K562 (cell line): ENCODE data around the gene ZNF761. TPM values are rescaled to one million over a fixed set of nuclear protein-coding genes. Genes with fewer than 3 reads are reported as not detected.

Experiments
- ATAC-seq: fragments of 200-7000 bp; cut with Tn5 transposase; 3 replicates; pipeline ENCODE4 v1.9.1; 2020; ENCODE audit warnings: moderate library complexity
- BruUV-seq: library from RNA; stranded (reverse); fragments of 400-500 nt; replicated peaks from 2 replicates; lab custom pipeline; 2021; lab: Mats Ljungman, UMichigan
- CTCF ChIA-PET: fragments of 300-600 bp; formaldehyde crosslinking; extraction: SDS; loops from one replicate; lab custom pipeline; 2021; ENCODE audit warnings: low intra/inter-chr PET ratio; lab: Yijun Ruan, JAX
- POLR2A ChIA-PET: fragments of 300-600, 350-650 bp; sonication (Branson Sonifier 250); formaldehyde crosslinking; extraction: SDS; loops from one replicate; lab custom pipeline; 2021; ENCODE audit warnings: antibody characterized with exemption, inconsistent platforms; lab: Yijun Ruan, JAX
- DNase-seq, 4 experiments: peaks; one replicate each; pipeline versions ENCODE4 v3.0.0 to v3.0.0-alpha.2; 2011 to 2018; ENCODE audit warnings: low spot score in 3 of 4, mixed read lengths in 3 of 4; ENCODE audit errors: extremely low read depth in 1 of 4
- FAIRE-seq: peaks from 2 replicates; lab custom pipeline; 2011; peaks lifted over from hg19 to GRCh38; lab: Jason Lieb, UNC
- H2AFZ ChIP-seq: 2 replicates; pipeline ENCODE4 v1.6.0; 2011; ENCODE audit warnings: low read depth, low read length, control low read depth, inconsistent platforms
- H3K27ac ChIP-seq: fragments of 200-600 bp; 3 replicates; pipeline ENCODE4 v1.8.0; 2011; ENCODE audit warnings: low read depth, mild to moderate bottlenecking, control low read depth, inconsistent platforms, low read length, moderate library complexity, mixed read lengths; ENCODE audit errors: extremely low read depth
- H3K27me3 ChIP-seq, 2 experiments: fragments of 300-600 bp in 1 of 2; 2 replicates in 1 of 2; 3 replicates in 1 of 2; pipeline versions ENCODE4 v1.6.0 to v1.8.0; 2011; ENCODE audit warnings: inconsistent platforms in 2 of 2, low read length in 2 of 2, mild to moderate bottlenecking in 1 of 2, mixed read lengths in 1 of 2, moderate library complexity in 1 of 2; ENCODE audit not compliant: control insufficient read depth in 2 of 2, insufficient read depth in 2 of 2
- H3K36me3 ChIP-seq: fragments of 300-600 bp; 3 replicates; pipeline ENCODE4 v1.8.0; 2011; ENCODE audit warnings: mild to moderate bottlenecking, low read length, inconsistent platforms; ENCODE audit not compliant: control insufficient read depth, insufficient read depth
- H3K4me1 ChIP-seq, 2 experiments: fragments of 200-600 bp in 1 of 2; replicated peaks in 1 of 2; 2 replicates in 1 of 2; 3 replicates in 1 of 2; pipeline versions ENCODE4 v1.5.1 to v1.8.0; 2011; ENCODE audit warnings: inconsistent platforms in 2 of 2, low read length in 2 of 2, mild to moderate bottlenecking in 1 of 2, mixed read lengths in 1 of 2, moderate library complexity in 1 of 2; ENCODE audit not compliant: control insufficient read depth in 2 of 2, insufficient read depth in 2 of 2
- H3K4me2 ChIP-seq: 2 replicates; pipeline ENCODE4 v1.6.1; 2011; ENCODE audit warnings: low read length, control low read depth, inconsistent platforms, mixed read lengths; ENCODE audit not compliant: insufficient read depth
- H3K4me3 ChIP-seq: fragments of 200-600 bp; sonication (generic), shearing (Covaris generic); 2 replicates; pipeline ENCODE4 v1.5.1; 2016; ENCODE audit warnings: control low read depth, inconsistent platforms
- H3K79me2 ChIP-seq: fragments of 200-600 bp; 3 replicates; pipeline ENCODE4 v1.8.0; 2011; ENCODE audit warnings: low read length, inconsistent platforms; ENCODE audit not compliant: control insufficient read depth, insufficient read depth
- H3K9ac ChIP-seq, 2 experiments: 2 replicates each; pipeline versions ENCODE4 v1.6.0 to v1.6.1; 2011; ENCODE audit warnings: low read depth in 2 of 2, low read length in 2 of 2, control low read depth in 1 of 2, inconsistent platforms in 1 of 2, mild to moderate bottlenecking in 1 of 2, mixed read lengths in 1 of 2; ENCODE audit not compliant: insufficient read depth in 1 of 2
- H3K9me1 ChIP-seq: one replicate; pipeline ENCODE4 v1.6.0; 2011; ENCODE audit warnings: inconsistent platforms, mild to moderate bottlenecking, low read length, moderate library complexity; ENCODE audit not compliant: control insufficient read depth, insufficient read depth
- H3K9me3 ChIP-seq: replicated peaks from 2 replicates; pipeline ENCODE4 v1.5.1; 2011; ENCODE audit warnings: low read depth, low read length, inconsistent platforms; ENCODE audit not compliant: control insufficient read depth, insufficient read depth
- H4K20me1 ChIP-seq: replicated peaks from 2 replicates; pipeline ENCODE4 v1.6.1; 2011; ENCODE audit warnings: low read length, inconsistent platforms, mixed read lengths; ENCODE audit not compliant: control insufficient read depth, insufficient read depth
- ASH1L ChIP-seq: fragments of 450-650 bp; IDR thresholded peaks from 2 replicates; pipeline ENCODE4 v1.6.1; 2018; ENCODE audit warnings: borderline replicate concordance, mild to moderate bottlenecking, low read depth; ENCODE audit not compliant: partially characterized antibody
- HDAC2 ChIP-seq: fragments of 450-650 bp; IDR thresholded peaks from 2 replicates; pipeline ENCODE4 v1.6.1; 2016; ENCODE audit warnings: mild to moderate bottlenecking
- HDAC3 ChIP-seq: fragments of 450-650 bp; IDR thresholded peaks from 2 replicates; pipeline ENCODE4 v1.6.1; 2018; ENCODE audit warnings: borderline replicate concordance, mild to moderate bottlenecking, moderate library complexity; ENCODE audit not compliant: partially characterized antibody
- KDM5B ChIP-seq: fragments of 200-600 bp; sonication (generic); IDR thresholded peaks from 2 replicates; pipeline ENCODE4 v1.6.1; 2012; ENCODE audit warnings: low read depth, mild to moderate bottlenecking, moderate library complexity, low read length, control low read depth, inconsistent platforms; ENCODE audit not compliant: insufficient replicate concordance
- MAZ ChIP-seq, 2 experiments: fragments of 450-650 bp in 1 of 2; sonication (generic) in 1 of 2; formaldehyde crosslinking; IDR thresholded peaks in 1 of 2; conservative IDR thresholded peaks in 1 of 2; 2 replicates each; pipeline versions ENCODE4 v1.4.0 to v1.5.0; 2020; ENCODE audit warnings: mild to moderate bottlenecking in 1 of 2, missing genetic modification reagents in 1 of 2
- MBD2 ChIP-seq: sonication (generic); IDR thresholded peaks from 2 replicates; pipeline ENCODE4 v1.6.1; 2016; ENCODE audit warnings: low read depth, borderline replicate concordance
- PKNOX1 ChIP-seq: fragments of 450-650 bp; IDR thresholded peaks from 2 replicates; pipeline ENCODE4 v1.6.1; 2016
- POLR2A ChIP-seq: fragments of 450-650 bp; conservative IDR thresholded peaks from 2 replicates; pipeline ENCODE4 v1.6.1; 2016
- SAFB ChIP-seq: fragments of 200-400 bp; formaldehyde crosslinking; IDR thresholded peaks from 2 replicates; pipeline ENCODE4 v1.6.1; 2017; ENCODE audit warnings: low read depth, low read length, borderline replicate concordance
- SP1 ChIP-seq: sonication (generic); formaldehyde crosslinking; IDR thresholded peaks from 2 replicates; pipeline ENCODE4 v1.8.1; 2022; ENCODE audit warnings: mild to moderate bottlenecking, missing genetic modification reagents
- STAG1 ChIP-seq: sonication (generic); formaldehyde crosslinking; IDR thresholded peaks from 2 replicates; pipeline ENCODE4 v1.5.0; 2020; ENCODE audit warnings: missing genetic modification reagents, borderline replicate concordance
- SUPT5H ChIP-seq: fragments of 450-650 bp; IDR thresholded peaks from 2 replicates; pipeline ENCODE4 v1.6.1; 2016
- TOE1 ChIP-seq, 2 experiments: fragments of 450-650 bp in 1 of 2; sonication (generic) in 1 of 2; formaldehyde crosslinking in 1 of 2; IDR thresholded peaks; 2 replicates each; pipeline versions ENCODE4 v1.7.1 to v1.8.0; 2016 to 2022; ENCODE audit warnings: borderline replicate concordance in 2 of 2, mild to moderate bottlenecking in 2 of 2, antibody characterized with exemption in 1 of 2, inconsistent platforms in 1 of 2, low read depth in 1 of 2, missing genetic modification reagents in 1 of 2, moderate library complexity in 1 of 2
- ZFX ChIP-seq: sonication (generic); formaldehyde crosslinking; IDR thresholded peaks from 2 replicates; pipeline ENCODE4 v1.8.0; 2022; ENCODE audit warnings: mild to moderate bottlenecking, missing genetic modification reagents, moderate library complexity
- ZNF184 ChIP-seq: sonication (generic); formaldehyde crosslinking; IDR thresholded peaks from 2 replicates; pipeline ENCODE4 v1.5.0; 2020; ENCODE audit warnings: missing genetic modification reagents
- ZNF707 ChIP-seq: fragments of 250-450 bp; sonication (Bioruptor Pico); conservative IDR thresholded peaks from 2 replicates; pipeline ENCODE4 v1.8.0; 2022; ENCODE audit warnings: inconsistent platforms, mild to moderate bottlenecking, moderate library complexity
- WGBS: fragments of 100-300 bp; shearing (Covaris generic); methylation state at CpG from one replicate; pipeline ENCODE4 v1.1.6; 2016; ENCODE audit warnings: low coverage, mixed read lengths; ENCODE audit not compliant: insufficient coverage; ENCODE audit errors: missing lambda C conversion rate; 5-methylcytosine and 5-hydroxymethylcytosine counted together
- in situ Hi-C: fragments of 300-500 bp; cut with MboI; formaldehyde crosslinking; loops from 4 replicates; pipeline ENCODE4 v1.15.0; 2018; ENCODE audit warnings: inconsistent platforms, mixed read lengths
- intact Hi-C: fragments of 100-400 bp; cut with micrococcal nuclease; formaldehyde crosslinking; loops from 2 replicates; pipeline ENCODE4 v1.14.2; 2022
- polyA plus RNA-seq, 8 experiments: library from polyadenylated mRNA; depleted of rRNA in 4 of 8; stranded (reverse) in 5 of 8; unstranded in 3 of 8; fragments of >200 nt; fragmentation: Nextera tagmentation in 2 of 8; fragmentation: Illumina TruSeq in 1 of 8; extraction: Ambion mirVana in 2 of 8; extraction: Trizol in 1 of 8; gene quantifications; 2 replicates each; pipeline versions ENCODE4 v1.2.1 to v1.2.3, GENCODE V29; 2011 to 2014; ENCODE audit warnings: inconsistent platforms in 1 of 8, missing spikeins in 1 of 8
- total RNA-seq, 7 experiments: library from RNA; depleted of rRNA in 6 of 7; stranded (reverse); fragments of >200 nt in 6 of 7; fragmentation: Illumina TruSeq in 2 of 7; extraction: Trizol in 2 of 7; gene quantifications; 2 replicates each; pipeline versions ENCODE4 v1.2.1 to v1.2.3, GENCODE V29; 2011 to 2021; ENCODE audit warnings: low replicate concordance in 1 of 7
- TF ChIP-seq, protein P1 (sequence below): fragments of 450-650 bp; IDR thresholded peaks from 2 replicates; pipeline ENCODE4 v1.6.1; 2016; ENCODE audit warnings: low read depth, mild to moderate bottlenecking, moderate library complexity
- TF ChIP-seq, protein P2 (sequence below), 2 experiments: IDR thresholded peaks; 2 replicates each; pipeline ENCODE4 v1.6.1; 2011; ENCODE audit warnings: borderline replicate concordance in 1 of 2, control low read depth in 1 of 2, low read depth in 1 of 2, low read length in 1 of 2, mild to moderate bottlenecking in 1 of 2, mixed read lengths in 1 of 2, moderate library complexity in 1 of 2; ENCODE audit not compliant: insufficient read depth in 1 of 2, insufficient read length in 1 of 2, poor library complexity in 1 of 2, severe bottlenecking in 1 of 2; ENCODE audit errors: extremely low read depth in 1 of 2

The ZNF761 gene
- total and polyA plus RNA-seq, 9 of the 15 experiments (the other 6 are each of a cell fraction or from before 2014, with no cell fraction given) = 10.3 to 30.2 (median 17.0) TPM

DNA sequence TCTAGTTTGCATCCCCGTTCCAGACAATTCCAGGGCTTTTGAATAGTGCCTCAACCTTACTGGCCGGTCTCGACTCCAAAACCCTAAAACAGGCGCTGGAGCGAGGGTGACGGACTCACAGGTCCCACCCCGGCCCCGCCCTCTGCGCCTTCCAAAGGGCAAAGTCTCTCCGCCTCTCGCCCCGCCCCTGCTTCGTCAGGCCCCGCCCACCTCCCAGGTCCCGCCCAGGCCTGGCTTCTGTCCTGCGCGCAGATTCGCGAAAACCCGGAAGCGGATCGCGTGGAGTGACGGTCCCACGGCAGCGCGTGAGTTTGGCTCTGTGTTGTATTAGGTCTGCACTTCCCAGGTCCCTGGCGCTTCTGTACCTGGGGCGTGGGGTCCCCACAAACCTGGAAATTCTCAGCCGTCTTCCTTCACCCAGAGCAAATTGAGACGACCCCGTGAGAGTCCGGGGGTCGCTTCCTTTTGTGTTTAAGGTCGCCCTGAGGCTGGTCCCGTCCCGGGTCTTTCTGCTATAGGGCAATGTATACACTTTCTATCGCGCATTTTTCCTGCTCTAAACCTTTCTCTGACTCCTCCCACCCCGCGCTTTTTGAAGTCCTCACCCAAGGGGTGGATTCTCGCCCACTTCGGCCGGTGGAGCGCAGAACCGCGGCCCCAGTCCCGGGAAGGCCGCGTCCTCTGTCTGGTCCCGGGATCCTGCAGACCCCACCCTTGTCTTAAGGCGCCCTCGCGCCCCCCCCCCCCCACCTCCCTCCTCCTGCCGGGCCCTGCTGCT, 35.9 kb downstream of the ZNF761 start, which contains the start of gene ZNF813:
Gene ZNF813 (plus strand): TSS at position 249 of the 778 bp plus-strand sequence. CDS start 16,090 bp downstream, outside the sequence.
- in situ Hi-C loops = no loop called here
- Histone ChIP-seq H3K27ac (peak within 1 kb of the TSS; percentile 94), H3K4me3 (peak within 1 kb of the TSS; percentile 75), H2AFZ (peak within 1 kb of the TSS; percentile 98), H3K9me1 (no peaks in the 10 kb centered on the region), H3K4me2 (peak within 1 kb of the TSS; percentile 83), H3K27me3 (no peaks in the 10 kb centered on the region), H3K9ac (peak within 1 kb of the TSS; percentile 90 to 92), H3K36me3 (peaks cover 6% of the 10 kb centered on the region; the same call in 2 of the 3 replicates), H4K20me1 (no peaks in the 10 kb centered on the region), H3K79me2 (peaks cover 9% of the 10 kb centered on the region), H3K9me3 (0 out of 2 replicates have a peak, but pooled peaks cover 3% of the 10 kb centered on the region), H3K4me1 (peaks cover 2 to 4% of the 10 kb centered on the region in 2 experiments; a peak in 3 of 5 replicates)
- FAIRE-seq (peak; percentile 60), DNase-seq (peak; percentile 93 to 96 (median 96)), ATAC-seq (peak; percentile 99)
- WGBS = 1% methylated on average over 39 of the region's 55 CpGs
- no TSS peak for BruUV-seq
- ChIA-PET CTCF (no interaction called here), POLR2A (no interaction called here)
- intact Hi-C loops = no loop called here
- TF ChIP-seq MBD2 = 0 out of 2 replicates have a peak, but pooled peaks have one; percentile 29
- TF ChIP-seq MAZ (CRISPR knock-in tag; conservative IDR thresholded peaks at IDR 0.05 in 1 of 2, IDR thresholded peaks at IDR 0.05 in 1 of 2) = peak in 1 of 2 experiments; percentile 50; a peak in 2 of 4 replicates
- TF ChIP-seq, protein P1, sequence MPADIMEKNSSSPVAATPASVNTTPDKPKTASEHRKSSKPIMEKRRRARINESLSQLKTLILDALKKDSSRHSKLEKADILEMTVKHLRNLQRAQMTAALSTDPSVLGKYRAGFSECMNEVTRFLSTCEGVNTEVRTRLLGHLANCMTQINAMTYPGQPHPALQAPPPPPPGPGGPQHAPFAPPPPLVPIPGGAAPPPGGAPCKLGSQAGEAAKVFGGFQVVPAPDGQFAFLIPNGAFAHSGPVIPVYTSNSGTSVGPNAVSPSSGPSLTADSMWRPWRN = no peak
- peak; percentile 46 for TF ChIP-seq ASH1L
- TF ChIP-seq HDAC2 = peak; percentile 64
- peak; percentile 44; the same call in 1 of the 2 replicates for TF ChIP-seq PKNOX1
- TF ChIP-seq, protein P2, sequence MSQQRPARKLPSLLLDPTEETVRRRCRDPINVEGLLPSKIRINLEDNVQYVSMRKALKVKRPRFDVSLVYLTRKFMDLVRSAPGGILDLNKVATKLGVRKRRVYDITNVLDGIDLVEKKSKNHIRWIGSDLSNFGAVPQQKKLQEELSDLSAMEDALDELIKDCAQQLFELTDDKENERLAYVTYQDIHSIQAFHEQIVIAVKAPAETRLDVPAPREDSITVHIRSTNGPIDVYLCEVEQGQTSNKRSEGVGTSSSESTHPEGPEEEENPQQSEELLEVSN (IDR thresholded peaks at IDR 0.05; ENCODE audit: borderline replicate concordance in 1 of 2, extremely low read depth in 1 of 2, insufficient read depth in 1 of 2, insufficient read length in 1 of 2, low read depth in 1 of 2, low read length in 1 of 2, poor library complexity in 1 of 2, severe bottlenecking in 1 of 2) = peak; percentile 2 to 31
- TF ChIP-seq KDM5B = peak; percentile 61
- TF ChIP-seq SUPT5H = peak; percentile 78
- no peak for TF ChIP-seq ZNF707 (CRISPR knock-in tag)
- peak; percentile 84 for TF ChIP-seq POLR2A
- TF ChIP-seq STAG1 = no peak
- peak; percentile 66 for TF ChIP-seq HDAC3
- TF ChIP-seq SAFB = peak; percentile 82; the same call in 1 of the 2 replicates
- peak; percentile 51 for TF ChIP-seq ZFX (CRISPR knock-in tag)
- no peak for TF ChIP-seq ZNF184 (CRISPR knock-in tag)
- TF ChIP-seq SP1 = peak; percentile 60
- peak; percentile 76; the same call in 1 of the 2 replicates for TF ChIP-seq TOE1 (IDR thresholded peaks at IDR 0.05; ENCODE audit: borderline replicate concordance)
- TF ChIP-seq TOE1 (CRISPR knock-in tag; IDR thresholded peaks at IDR 0.05; ENCODE audit: borderline replicate concordance, low read depth) = no peak
